GM04504 (cell line): ENCODE measurements around the gene DLK1.

Experiments used
- DNase-seq: peaks from one replicate; pipeline ENCODE4 v3.0.0-alpha.2; 2012; ENCODE audit warnings: low read depth

The DLK1 gene

GRCh38 chr14:100734031-100734990, 7.6 kb downstream of the DLK1 start:
- DNase-seq, result no peak

GRCh38 chr14:100735271-100735670, 8.6 kb downstream of the DLK1 start:
- DNase-seq, result no peak

DNA sequence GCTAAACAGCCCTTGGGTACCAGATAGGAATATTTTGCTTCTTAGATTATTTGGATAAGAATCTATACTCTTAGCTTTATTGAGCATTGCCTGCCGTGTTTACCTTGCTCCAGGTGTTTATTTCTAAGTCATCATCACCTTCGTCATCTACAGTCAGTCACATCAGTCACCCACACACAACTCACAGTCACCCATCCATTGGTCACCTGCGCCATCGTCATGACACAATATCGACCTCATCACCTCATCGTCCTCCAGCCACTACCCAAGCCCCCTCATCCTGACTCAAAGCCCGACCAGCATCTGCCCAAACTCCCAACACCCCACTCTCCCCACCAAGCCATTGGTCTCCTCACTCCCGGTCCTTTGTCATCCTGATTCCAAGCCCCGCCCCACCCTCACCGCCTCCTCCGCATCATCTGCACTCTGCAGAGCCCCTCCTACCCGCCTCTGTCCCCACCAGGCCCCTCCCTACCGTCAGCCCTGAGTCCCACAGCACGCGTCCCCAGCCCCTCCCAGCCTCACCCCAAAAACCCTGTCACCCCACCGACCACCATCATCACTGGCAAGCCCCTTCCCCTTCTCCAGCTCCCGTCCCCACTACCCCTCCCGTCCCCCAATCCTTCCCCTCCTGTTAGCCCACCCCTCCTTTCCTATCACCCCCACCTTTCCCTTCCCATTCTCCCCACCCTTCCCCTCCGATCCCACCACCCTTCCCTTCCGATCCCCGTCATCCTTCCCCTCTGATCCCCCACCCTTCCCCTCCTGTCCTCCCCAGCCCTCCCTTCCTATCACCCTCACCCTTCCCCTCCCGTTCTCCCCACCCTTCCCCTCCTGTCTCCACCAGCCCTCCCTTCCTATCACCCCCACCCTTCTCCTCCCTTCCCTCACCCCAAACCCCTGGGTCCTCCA, 9.8 kb downstream of the DLK1 start:
- no peak for DNase-seq

GRCh38 chr14:100737526-100737925, 10.8 kb downstream of the DLK1 start:
- no peak for DNase-seq

GRCh38 chr14:100738269-100738691, 11.6 kb downstream of the DLK1 start:
- no peak for DNase-seq

GRCh38 chr14:100738704-100739131, 12.0 kb downstream of the DLK1 start:
- no peak for DNase-seq

GRCh38 chr14:100739306-100739705, 12.6 kb downstream of the DLK1 start:
- DNase-seq, result no peak

GRCh38 chr14:100740196-100740825, 13.6 kb downstream of the DLK1 start:
- DNase-seq, result no peak

DNA sequence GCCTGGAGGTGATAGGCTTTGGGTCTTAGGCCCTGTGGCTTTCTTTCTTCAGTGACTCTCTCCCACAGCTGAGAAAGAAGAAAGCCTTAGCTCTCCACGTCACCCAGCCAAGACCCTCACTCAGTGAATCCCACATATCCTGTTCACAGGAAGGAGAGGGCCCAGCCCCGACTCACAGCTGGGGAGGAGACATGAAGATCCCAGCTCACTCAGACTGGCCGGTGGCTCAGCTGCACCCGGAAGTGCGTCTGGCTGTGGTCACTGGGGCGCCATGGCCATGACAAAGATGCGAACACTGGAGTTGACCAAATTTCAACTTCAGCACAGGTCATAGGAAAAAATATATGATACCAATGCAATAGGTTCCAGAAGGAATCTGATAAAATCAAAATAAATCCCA, 14.2 kb downstream of the DLK1 start:
- no peak for DNase-seq

GRCh38 chr14:100741966-100742365, 15.3 kb downstream of the DLK1 start:
- DNase-seq, result no peak

- no peak for DNase-seq
Observed at GRCh38 chr14:100746326-100746725, 19.6 kb downstream of the DLK1 start.

- peak; percentile 85 for DNase-seq
Observed at GRCh38 chr14:100747021-100747586, 20.4 kb downstream of the DLK1 start.

DNA sequence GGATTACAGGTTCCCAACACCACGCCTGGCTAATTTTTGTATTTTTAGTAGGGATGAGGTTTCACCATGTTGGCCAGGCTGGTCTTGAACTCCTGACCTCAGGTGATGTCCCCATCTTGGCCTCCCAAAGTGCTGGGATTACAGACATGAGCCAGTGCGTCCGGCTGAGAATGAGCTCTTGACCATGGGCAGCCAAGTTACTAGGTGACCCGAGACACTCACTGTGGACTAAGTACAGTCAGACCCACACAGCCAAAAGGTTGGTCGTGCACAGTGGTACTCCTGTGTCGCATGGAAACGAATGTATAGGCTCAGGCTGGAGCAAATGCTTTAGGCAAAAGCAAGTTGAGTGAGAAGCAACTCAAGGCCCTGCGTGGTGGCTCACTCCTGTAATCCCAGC, 21.0 kb downstream of the DLK1 start:
- DNase-seq, result no peak

- DNase-seq, result no peak
Observed at GRCh38 chr14:100748403-100748802, 21.7 kb downstream of the DLK1 start.

DNA sequence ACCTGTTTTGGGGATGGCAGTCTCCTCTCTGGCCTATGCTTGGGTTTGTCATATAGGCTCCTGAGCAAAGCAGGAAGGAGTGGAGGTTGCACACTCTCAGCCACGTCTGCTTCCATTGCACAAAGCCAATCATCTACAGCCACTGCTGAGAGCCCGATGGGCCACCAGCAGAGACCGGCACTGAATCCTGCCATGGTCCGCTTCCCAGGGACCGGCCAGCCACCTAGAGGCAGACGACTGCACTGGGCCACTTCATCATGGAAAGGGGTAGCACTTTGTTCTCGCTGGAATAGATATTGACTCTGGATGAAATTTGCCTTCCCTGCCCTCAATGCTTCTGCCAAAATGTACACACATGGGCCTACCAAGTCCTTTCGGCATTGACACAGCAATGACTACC, 22.3 kb downstream of the DLK1 start:
- no peak for DNase-seq

DNA sequence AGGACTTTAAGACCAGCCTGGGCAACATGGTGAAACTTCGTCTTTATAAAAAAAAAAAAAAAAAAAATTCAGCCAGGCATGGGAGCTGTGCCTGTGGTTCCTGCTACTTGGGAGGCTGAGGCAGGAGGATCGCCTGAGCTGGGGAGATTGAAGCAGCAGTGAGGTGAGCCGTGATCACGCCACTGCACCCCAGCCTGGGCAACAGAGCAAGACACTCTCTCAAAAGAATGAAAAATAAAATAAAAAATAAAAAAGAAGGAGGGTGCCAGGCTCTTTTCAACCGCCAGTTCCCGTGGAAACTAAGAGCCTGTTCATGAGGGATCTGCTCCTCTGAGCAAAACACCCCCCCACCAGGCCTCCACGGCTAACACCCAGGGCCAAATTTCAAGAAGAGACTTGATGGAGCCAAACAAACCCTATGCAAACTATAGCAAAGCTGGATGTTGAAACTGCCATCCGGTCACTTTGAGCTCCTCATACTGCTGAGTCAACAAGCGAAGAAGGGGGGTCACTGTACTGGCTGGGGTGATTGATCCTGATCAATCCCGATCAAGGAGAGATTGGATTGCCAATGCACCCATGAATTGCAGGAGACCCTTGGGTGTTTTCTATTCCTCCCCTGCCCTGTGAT, 23.4 kb downstream of the DLK1 start:
- DNase-seq, result no peak

GRCh38 chr14:100750762-100751699, 24.3 kb downstream of the DLK1 start:
- no peak for DNase-seq

DNA sequence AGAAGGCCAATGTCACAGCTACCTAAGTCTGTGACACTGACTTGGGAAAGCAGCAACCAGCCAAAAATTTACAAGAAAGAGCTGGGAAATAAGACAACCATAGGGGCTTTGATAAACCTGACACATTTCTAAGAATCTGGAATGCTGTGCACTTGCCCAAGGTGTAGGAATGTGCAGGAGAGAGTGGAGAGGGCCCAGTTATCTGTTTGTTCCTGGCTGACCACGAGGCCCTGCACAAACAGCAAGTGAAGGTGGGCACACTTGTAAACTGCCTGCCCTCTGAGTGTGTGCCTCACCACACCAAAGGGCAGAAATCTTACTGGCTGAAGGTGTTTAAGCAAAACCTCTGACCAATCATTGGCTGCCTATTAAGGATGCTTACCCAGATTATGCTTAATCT, 27.3 kb downstream of the DLK1 start:
- no peak for DNase-seq

DNA sequence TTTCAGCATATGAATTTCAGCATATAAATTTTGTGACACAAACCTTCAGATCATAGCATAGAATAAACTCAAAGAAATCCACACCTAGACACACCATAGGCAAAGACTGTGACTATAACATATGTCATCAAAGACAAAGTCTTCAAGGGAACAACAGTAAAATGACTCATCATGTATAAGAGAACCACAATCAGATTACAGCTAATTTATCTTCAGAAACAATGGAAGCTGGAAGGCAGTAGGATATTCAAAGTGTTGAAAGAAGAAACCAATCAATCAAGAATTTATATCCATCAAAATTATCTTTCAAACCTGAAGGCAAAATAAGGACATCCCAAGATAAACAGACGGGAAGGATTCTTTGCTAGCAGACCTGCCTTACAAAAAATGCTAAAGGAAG, 29.0 kb downstream of the DLK1 start:
- no peak for DNase-seq

- DNase-seq, result peak; percentile 41
Observed at GRCh38 chr14:100761481-100761880, 34.8 kb downstream of the DLK1 start.
